GM21717 (cell line): ENCODE data around the gene MAML2.
A peak's percentile ranks its signal among the peaks of the same experiment; 100 is the strongest.
"Not testable (repeated sequence)": the region's sequence is repeated elsewhere in the genome, so short reads cannot be mapped to it uniquely, and the experiment has no call there.

ENCODE experiments used
- ATAC-seq: cut with Tn5 transposase; IDR thresholded peaks from one replicate; pipeline ENCODE4 v1.9.1; 2021; ENCODE audit warnings: mild to moderate bottlenecking, moderate library complexity; ENCODE audit not compliant: unreplicated experiment

The MAML2 gene

GRCh38 chr11:96272529-96273222 lies 70.3 kb downstream of the MAML2 start:
- ATAC-seq: peak; percentile 67

DNA sequence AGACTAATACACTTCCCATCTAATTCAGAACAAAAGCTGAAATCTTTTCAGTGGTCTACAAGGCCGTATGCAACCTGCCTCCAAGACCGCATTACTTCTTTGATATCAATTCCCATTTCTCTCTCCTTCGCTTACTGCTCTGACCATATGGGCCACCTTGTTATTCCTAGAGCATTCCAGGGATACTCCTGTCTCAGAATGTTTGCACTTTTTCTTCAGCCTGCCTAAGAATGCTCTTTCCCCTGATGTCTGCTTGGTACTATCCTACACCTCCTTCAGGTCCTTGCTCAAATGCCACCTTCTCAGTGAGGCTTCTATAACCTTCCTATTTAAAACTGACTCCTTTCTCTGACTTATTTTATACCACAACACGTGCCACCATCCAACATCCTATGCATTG lies 71.2 kb downstream of the MAML2 start:
- ATAC-seq: no peak

- ATAC-seq: not testable (repeated sequence)
Measured at GRCh38 chr11:96271352-96271751, 71.6 kb downstream of the MAML2 start.

- ATAC-seq: not testable (repeated sequence)
Measured at GRCh38 chr11:96268527-96268926, 74.5 kb downstream of the MAML2 start.

GRCh38 chr11:96267496-96268032 lies 75.4 kb downstream of the MAML2 start:
- ATAC-seq: peak; percentile 95

DNA sequence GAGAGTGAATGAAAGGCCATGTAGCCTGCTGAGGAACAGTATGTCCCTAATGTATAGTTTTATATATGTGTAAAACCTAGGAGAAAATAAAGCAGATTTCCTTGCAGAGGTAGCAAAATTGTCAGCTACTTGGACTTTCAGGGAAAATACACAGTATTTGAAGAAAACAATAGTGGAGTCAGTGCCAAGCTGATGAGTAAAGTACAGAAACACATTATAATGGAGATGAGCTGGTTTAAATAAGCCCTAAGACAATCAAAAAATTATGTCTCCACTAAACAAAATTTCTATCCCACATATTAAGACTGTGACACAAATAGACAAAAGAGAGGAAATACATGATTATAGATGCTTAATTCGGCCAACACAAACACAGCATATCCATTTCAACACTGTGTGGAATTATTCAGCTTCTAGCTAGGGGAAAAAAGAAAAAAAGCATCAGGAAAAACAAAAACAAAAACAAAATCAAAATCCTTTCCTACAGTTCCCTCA lies 75.9 kb downstream of the MAML2 start:
- ATAC-seq: no peak

GRCh38 chr11:96265972-96266371 lies 77.0 kb downstream of the MAML2 start:
- ATAC-seq: no peak

GRCh38 chr11:96265220-96265737 lies 77.7 kb downstream of the MAML2 start:
- ATAC-seq: no peak

DNA sequence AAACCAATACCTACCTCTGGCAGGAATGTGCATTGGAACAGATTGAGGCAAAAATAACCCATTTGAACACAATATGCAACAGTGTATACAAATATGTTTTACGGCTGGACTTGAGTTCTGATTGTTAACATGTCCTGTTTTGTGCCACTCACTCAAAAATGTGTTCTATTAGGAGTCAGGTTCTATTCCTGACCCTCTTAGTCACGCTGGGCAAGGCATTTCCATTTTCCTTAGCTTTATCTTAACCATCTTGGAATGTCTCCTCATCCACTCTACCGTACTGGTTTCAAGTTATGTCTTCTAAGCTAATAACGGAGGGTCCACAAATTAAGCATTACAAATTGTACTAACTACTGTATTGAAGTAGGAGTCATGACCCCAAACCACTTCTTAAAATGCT lies 78.6 kb downstream of the MAML2 start:
- no peak for ATAC-seq

DNA sequence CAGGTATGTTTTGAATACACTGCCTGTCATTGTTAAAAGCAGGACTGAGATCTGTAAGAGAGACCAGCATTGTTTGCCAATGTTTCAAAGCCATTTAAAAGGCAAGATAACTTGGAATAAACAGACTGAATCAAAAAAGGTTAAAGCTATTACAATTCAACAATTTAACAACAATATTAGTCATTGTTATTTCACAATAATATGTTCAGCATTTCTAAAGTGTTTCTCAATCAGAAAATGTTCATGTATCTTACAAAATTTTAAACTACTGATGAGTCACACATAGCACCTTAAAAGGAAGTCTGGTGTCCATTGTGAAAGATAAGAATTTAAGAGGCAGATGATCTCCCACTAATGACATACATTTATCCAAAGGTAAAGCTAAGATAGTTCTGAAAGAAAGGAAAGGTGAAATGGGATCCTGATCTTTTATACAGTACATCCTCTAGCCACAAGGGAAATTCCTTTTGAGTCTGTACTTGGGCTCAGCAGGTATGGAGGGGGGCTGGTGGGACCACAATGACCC lies 79.7 kb downstream of the MAML2 start:
- ATAC-seq: no peak

DNA sequence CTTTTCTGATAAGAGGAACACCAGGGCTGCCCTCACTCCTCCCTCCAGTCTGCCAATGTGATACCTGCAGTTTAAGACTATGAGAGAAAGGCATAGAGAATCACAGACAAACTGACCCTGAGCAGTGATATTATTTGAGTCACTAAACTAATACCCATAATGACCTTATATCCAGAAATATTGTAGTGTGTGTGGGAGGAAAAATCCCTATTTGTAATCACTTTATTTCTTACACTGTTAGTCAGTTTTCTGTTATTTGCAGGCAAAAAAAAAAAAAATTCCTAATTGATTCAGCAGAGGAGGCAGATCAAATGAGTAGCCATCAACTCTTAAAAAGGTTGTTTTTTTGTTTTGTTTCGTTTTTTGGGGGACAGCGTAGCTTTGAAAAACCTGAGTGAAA lies 82.5 kb downstream of the MAML2 start:
- no peak for ATAC-seq

GRCh38 chr11:96260067-96260511 lies 82.9 kb downstream of the MAML2 start:
- no peak for ATAC-seq

GRCh38 chr11:96259134-96259830 lies 83.7 kb downstream of the MAML2 start:
- no peak for ATAC-seq

DNA sequence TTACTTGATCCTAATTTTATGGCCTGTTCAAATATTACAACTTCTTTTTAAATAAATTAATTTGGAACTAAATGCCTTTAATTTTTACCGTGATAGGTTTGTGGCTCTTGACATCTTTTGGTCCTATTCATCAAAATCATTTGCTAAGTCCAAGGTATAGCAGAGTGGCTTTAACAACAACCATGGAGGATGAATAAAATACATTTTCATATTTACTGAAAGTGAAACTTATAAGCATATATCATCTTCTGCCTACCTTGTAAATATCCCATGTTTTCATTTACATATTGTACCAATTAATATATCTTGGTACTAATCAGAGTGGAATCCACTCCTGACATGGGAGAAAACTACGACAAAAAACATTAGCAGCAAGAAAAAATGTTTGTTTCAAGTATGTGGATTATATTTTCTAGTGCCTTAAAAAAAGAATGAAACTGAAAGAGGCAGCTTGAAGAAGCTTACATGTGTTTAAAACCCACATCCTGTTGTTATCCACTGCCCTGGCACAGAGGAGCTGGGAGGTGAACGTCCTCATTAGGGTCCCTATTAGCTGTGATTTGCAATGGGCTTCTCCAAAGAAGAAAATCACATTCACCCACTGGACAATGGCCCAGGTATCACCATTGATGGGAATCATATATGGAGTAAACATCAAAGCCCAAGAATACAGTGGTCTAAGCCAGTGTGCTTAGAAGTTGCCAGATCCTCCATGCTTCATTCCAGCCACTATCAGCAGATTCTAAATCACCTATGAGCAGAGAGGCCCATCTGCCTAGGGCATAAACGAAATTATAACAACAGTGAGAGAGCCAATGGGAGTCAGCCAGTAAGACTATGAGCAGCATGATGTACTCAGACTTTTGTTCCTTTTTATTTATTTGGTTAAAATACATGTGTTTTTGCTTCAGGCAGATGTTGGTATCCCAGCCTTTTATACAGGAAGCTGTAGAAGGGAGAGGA lies 84.7 kb downstream of the MAML2 start:
- peak; percentile 80 for ATAC-seq

DNA sequence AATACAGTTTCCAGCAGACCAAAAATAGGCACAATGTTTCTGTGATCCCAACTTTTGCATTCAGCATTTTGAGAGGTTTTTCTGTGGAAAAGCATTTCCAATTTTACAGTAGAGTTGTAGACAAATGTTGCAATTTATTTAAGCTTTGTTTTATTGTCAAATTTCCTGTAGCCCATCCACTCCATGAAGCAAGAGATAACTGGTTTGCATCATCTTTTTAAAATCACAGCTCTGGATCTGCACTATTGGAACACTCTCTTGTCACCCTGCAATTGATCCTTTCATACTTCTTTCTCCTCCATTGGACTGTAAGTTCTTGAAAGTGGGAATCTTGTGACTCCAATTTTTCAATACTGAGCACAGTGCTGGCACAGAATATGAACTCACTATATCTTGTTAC lies 86.0 kb downstream of the MAML2 start:
- no peak for ATAC-seq

- no peak for ATAC-seq
Measured at GRCh38 chr11:96256215-96257011, 86.6 kb downstream of the MAML2 start.

DNA sequence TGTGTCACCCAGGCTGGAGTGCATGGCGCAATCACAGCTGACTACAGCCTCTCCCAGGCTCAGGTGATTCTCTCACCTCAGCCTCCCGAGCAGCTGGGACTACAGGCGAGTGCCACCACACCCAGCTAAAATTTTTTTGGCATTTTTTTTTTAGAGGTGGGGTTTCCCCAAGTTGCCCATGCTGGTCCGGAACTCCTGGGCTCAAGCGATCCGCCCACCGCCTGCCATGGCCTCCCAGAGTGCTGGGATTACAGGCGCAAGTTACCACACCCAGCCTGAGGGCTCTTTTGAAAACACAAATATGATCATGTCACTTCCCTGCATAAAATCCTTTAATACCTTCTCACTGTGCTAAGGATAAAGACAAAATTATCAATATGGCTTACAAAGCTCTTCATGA lies 88.1 kb downstream of the MAML2 start:
- no peak for ATAC-seq

DNA sequence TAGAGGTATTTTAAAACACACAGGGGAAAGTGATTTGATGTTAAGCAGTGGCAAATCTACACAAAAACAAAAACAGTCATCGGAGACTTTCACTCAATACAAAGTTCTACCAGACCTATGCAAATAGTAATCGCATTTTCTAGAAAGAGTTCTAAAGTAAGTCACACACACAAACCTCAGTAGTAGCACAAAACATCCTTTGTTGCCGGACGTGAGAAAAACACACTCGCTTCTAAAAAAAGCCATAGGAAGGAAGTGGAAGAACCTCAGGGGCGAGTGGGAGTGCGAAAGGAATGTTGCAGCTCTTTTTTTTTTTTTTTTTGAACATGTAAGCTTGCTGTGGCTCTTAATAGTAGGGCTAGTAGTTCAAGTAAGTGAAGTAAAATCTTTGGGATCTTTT lies 88.9 kb downstream of the MAML2 start:
- ATAC-seq: peak; percentile 56

GRCh38 chr11:96246718-96247552 lies 96.1 kb downstream of the MAML2 start:
- no peak for ATAC-seq
